LNCaP clone FGC (cell line): ENCODE results near the gene LYL1.
A peak's percentile ranks its signal among the peaks of the same experiment; 100 is the strongest.

Experiments used
- DNase-seq: peaks from one replicate; pipeline ENCODE4 v3.0.0-alpha.2; 2011; ENCODE audit warnings: low read depth
- H3K4me3 ChIP-seq: 2 replicates; pipeline ENCODE4 v1.5.1; 2011; ENCODE audit warnings: mild to moderate bottlenecking, low read depth, low read length, control low read depth
- TF ChIP-seq, protein P1 (sequence below): IDR thresholded peaks from 2 replicates; pipeline ENCODE4 v1.5.1; 2012; ENCODE audit warnings: mild to moderate bottlenecking; ENCODE audit not compliant: control insufficient read depth, insufficient read depth; ENCODE audit errors: extremely low read depth

The LYL1 gene

GRCh38 chr19:13098277-13099072 is 4.2 kb downstream of the LYL1 start:
- H3K4me3 ChIP-seq, result no peak overlapping the region
- DNase-seq, result peak; percentile 19
- TF ChIP-seq, protein P1, sequence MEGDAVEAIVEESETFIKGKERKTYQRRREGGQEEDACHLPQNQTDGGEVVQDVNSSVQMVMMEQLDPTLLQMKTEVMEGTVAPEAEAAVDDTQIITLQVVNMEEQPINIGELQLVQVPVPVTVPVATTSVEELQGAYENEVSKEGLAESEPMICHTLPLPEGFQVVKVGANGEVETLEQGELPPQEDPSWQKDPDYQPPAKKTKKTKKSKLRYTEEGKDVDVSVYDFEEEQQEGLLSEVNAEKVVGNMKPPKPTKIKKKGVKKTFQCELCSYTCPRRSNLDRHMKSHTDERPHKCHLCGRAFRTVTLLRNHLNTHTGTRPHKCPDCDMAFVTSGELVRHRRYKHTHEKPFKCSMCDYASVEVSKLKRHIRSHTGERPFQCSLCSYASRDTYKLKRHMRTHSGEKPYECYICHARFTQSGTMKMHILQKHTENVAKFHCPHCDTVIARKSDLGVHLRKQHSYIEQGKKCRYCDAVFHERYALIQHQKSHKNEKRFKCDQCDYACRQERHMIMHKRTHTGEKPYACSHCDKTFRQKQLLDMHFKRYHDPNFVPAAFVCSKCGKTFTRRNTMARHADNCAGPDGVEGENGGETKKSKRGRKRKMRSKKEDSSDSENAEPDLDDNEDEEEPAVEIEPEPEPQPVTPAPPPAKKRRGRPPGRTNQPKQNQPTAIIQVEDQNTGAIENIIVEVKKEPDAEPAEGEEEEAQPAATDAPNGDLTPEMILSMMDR, result no peak

- TF ChIP-seq, protein P1, result no peak
- DNase-seq, result no peak
- no peak overlapping the region; the same call in 1 of the 2 replicates for H3K4me3 ChIP-seq
These were observed 5.0 kb downstream of the LYL1 start for GRCh38 chr19:13097463-13098258.

GRCh38 chr19:13097033-13097462 is 5.6 kb downstream of the LYL1 start:
- DNase-seq, result no peak
- TF ChIP-seq, protein P1, result no peak
- no peak overlapping the region for H3K4me3 ChIP-seq

DNA sequence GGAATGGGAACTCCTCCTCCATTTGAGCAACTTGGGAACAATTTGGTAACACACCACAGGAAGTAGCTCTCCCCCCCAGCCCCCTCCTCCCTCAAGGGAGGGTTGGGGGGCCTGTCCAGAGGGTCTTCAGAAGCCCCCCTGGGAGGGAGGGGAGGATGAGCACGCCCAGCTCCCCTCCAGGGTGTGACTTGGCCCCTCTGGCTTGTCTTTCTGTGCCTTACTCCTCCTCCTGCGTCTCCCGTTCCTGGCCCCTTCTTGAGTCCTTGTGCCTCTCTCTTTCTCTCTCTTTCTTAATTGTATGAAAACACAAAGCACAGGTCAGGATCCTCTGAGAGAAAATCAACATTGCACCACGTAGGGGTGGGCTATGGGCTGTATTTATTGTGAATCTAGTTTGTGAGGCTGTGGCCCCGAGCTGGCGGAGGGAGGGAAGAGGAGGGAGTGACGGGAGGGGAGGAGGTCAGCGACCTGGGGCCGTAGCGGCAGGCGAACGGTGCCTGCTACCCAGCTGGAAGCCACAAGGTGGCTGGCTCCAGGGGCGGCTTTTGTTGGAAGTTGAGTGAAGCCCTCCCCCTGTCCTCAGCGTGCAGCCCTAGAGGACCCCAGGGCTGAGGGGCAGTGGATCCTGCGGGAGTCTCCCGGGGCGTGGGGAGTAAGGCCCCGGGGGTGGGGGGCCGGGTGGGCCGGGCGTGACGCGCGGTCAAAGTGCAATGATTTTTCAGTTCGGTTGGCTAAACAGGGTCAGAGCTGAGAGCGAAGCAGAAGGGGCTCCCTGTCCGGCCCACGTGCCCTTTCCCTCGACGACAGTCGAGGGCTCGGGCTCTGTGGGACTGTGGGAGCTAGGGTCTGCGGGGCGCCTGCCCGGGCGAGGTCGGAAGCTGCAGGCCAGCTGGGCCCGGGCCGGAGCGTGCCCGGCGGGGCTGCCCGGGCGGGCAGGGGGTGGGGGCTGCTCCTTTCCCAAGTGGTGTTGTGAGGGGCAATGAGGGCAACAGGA is 6.4 kb downstream of the LYL1 start:
- no peak overlapping the region for H3K4me3 ChIP-seq
- DNase-seq, result no peak
- TF ChIP-seq, protein P1, result no peak

GRCh38 chr19:13095393-13095784 is 7.3 kb downstream of the LYL1 start:
- DNase-seq, result no peak
- TF ChIP-seq, protein P1, result no peak
- H3K4me3 ChIP-seq, result no peak overlapping the region

DNA sequence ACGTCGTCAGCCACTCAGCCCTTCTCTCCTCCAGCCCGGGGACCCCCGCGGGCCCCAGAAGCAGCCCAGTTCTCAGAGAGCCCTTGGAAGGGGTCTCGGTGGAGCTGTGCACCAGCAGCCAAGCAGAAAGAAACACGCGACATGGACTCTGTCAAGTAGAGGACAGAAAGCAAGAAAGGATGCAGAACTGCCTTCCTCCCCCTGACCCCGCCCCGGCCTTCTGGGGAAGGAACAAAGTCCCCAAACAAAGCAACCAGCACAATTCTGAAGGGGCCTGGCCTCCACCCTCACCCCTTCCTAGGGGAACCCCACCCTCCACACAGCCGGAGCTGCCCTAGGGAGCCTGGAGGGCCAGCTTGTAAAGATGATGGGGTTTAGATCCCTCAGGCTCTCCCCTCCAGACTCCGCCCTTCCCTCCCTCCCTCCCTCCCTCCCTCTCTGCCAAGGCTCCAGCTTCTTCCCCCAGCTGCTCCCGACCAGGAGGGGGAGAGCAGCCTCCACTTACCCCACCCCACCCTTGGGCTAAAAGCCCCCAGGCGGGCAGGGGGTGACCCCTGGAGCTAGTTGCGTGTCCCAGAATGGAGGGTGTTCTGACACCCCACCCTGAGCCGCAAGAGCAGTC is 7.8 kb downstream of the LYL1 start:
- no peak for DNase-seq
- no peak overlapping the region for H3K4me3 ChIP-seq
- TF ChIP-seq, protein P1, result no peak
